Measurements from ENCODE around the gene GAL3ST2.

DNA sequence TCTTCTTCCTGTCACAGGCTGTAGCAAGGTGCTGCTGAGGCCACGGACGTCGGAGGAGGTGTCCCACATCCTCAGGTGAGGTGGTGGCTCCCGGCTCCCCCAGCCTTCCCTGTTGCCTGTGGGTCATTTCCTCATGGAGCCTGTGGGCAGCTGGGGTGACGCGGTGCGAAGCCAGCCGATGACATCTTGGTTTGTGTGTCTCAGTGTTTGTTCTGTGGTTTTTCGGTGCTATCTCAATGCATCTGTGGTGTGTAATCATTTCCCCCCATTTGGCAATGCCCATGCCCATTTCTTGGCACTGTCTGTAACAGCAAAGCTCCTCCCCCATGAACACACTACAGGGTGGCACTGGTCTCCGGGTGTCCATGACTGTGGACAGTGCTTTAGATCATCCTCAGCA is 35.6 kb upstream of the GAL3ST2 start:
- TF ChIP-seq, protein P1, sequence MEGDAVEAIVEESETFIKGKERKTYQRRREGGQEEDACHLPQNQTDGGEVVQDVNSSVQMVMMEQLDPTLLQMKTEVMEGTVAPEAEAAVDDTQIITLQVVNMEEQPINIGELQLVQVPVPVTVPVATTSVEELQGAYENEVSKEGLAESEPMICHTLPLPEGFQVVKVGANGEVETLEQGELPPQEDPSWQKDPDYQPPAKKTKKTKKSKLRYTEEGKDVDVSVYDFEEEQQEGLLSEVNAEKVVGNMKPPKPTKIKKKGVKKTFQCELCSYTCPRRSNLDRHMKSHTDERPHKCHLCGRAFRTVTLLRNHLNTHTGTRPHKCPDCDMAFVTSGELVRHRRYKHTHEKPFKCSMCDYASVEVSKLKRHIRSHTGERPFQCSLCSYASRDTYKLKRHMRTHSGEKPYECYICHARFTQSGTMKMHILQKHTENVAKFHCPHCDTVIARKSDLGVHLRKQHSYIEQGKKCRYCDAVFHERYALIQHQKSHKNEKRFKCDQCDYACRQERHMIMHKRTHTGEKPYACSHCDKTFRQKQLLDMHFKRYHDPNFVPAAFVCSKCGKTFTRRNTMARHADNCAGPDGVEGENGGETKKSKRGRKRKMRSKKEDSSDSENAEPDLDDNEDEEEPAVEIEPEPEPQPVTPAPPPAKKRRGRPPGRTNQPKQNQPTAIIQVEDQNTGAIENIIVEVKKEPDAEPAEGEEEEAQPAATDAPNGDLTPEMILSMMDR (IDR thresholded peaks at IDR 0.05) = no peak
- no peak for TF ChIP-seq POLR2A (IDR thresholded peaks at IDR 0.05)

All from uterus (tissue), 2 donors.